WTC11 (cell line): ENCODE measurements around the gene ABCC3. TPM values are rescaled to one million over a fixed set of nuclear protein-coding genes. Genes with fewer than 3 reads are reported as not detected.

ENCODE experiments used
- ATAC-seq: fragments of 200-7000 bp; cut with Tn5 transposase; 2 replicates; pipeline ENCODE4 v1.10.0; 2021; ENCODE audit warnings: mild to moderate bottlenecking, moderate library complexity
- CTCF ChIA-PET: fragments of 300-600 bp; sonication (Branson Sonifier 250); formaldehyde crosslinking; loops from one replicate; lab custom pipeline; 2021; ENCODE audit warnings: antibody characterized with exemption; lab: Charles Lee
- POLR2A ChIA-PET: fragments of 350-600 bp; sonication (Branson Sonifier 250); formaldehyde crosslinking; loops from one replicate; lab custom pipeline; 2021; ENCODE audit warnings: antibody characterized with exemption; lab: Charles Lee
- DNase-seq: peaks from one replicate; pipeline ENCODE4 v3.0.0; 2021; ENCODE audit warnings: low spot score
- H3K27ac Mint-ChIP-seq: 2 replicates; pipeline ENCODE4 v1.8.0; 2021; ENCODE audit warnings: mixed read lengths
- H3K27me3 Mint-ChIP-seq: 2 replicates; pipeline ENCODE4 v1.8.0; 2021; ENCODE audit warnings: low read depth, mild to moderate bottlenecking, moderate library complexity, mixed read lengths
- H3K36me3 Mint-ChIP-seq: 2 replicates; pipeline ENCODE4 v1.8.0; 2021; ENCODE audit warnings: mixed read lengths
- H3K4me1 Mint-ChIP-seq: 2 replicates; pipeline ENCODE4 v1.8.0; 2022; ENCODE audit warnings: mixed read lengths
- H3K4me3 Mint-ChIP-seq: 2 replicates; pipeline ENCODE4 v1.8.0; 2021; ENCODE audit warnings: mild to moderate bottlenecking, moderate library complexity, mixed read lengths
- H3K9me3 Mint-ChIP-seq: 2 replicates; pipeline ENCODE4 v1.8.0; 2021; ENCODE audit warnings: mixed read lengths
- ATF1 ChIP-seq: sonication (generic); formaldehyde crosslinking; IDR thresholded peaks from 2 replicates; pipeline ENCODE4 v1.8.1; 2023; ENCODE audit warnings: mild to moderate bottlenecking, moderate library complexity, missing genetic modification reagents
- CBFB ChIP-seq: sonication (generic); formaldehyde crosslinking; IDR thresholded peaks from 2 replicates; pipeline ENCODE4 v1.8.1; 2022; ENCODE audit warnings: mild to moderate bottlenecking, low read depth, missing genetic modification reagents
- ELF4 ChIP-seq: sonication (generic); formaldehyde crosslinking; IDR thresholded peaks from 2 replicates; pipeline ENCODE4 v1.8.1; 2022; ENCODE audit warnings: low read depth, mild to moderate bottlenecking, moderate library complexity, missing genetic modification reagents
- ESRRA ChIP-seq: sonication (generic); formaldehyde crosslinking; IDR thresholded peaks from 2 replicates; pipeline ENCODE4 v1.8.1; 2022; ENCODE audit warnings: mild to moderate bottlenecking, missing genetic modification reagents, borderline replicate concordance
- FOXP4 ChIP-seq: sonication (generic); formaldehyde crosslinking; IDR thresholded peaks from 2 replicates; pipeline ENCODE4 v1.8.0; 2022; ENCODE audit warnings: mild to moderate bottlenecking, missing genetic modification reagents
- GABPB1 ChIP-seq: sonication (generic); formaldehyde crosslinking; IDR thresholded peaks from 2 replicates; pipeline ENCODE4 v1.8.1; 2023; ENCODE audit warnings: mild to moderate bottlenecking, missing genetic modification reagents
- GRHL2 ChIP-seq: fragments of 250-450 bp; sonication (Bioruptor Pico); IDR thresholded peaks from 2 replicates; pipeline ENCODE4 v1.8.0; 2022; ENCODE audit warnings: mild to moderate bottlenecking, moderate library complexity; ENCODE audit not compliant: insufficient replicate concordance, severe bottlenecking
- IRF1 ChIP-seq: sonication (generic); formaldehyde crosslinking; IDR thresholded peaks from 2 replicates; pipeline ENCODE4 v1.8.0; 2023; ENCODE audit warnings: missing genetic modification reagents
- MLX ChIP-seq: sonication (generic); formaldehyde crosslinking; IDR thresholded peaks from 2 replicates; pipeline ENCODE4 v1.8.1; 2023; ENCODE audit warnings: mild to moderate bottlenecking, missing genetic modification reagents, moderate library complexity
- NFE2L1 ChIP-seq: sonication (generic); formaldehyde crosslinking; IDR thresholded peaks from 2 replicates; pipeline ENCODE4 v1.8.1; 2023; ENCODE audit warnings: missing genetic modification reagents
- TEAD1 ChIP-seq: sonication (generic); formaldehyde crosslinking; IDR thresholded peaks from 2 replicates; pipeline ENCODE4 v1.8.0; 2022; ENCODE audit warnings: mild to moderate bottlenecking, missing genetic modification reagents
- ZNF219 ChIP-seq: sonication (generic); formaldehyde crosslinking; IDR thresholded peaks from 2 replicates; pipeline ENCODE4 v1.8.0; 2023; ENCODE audit warnings: missing genetic modification reagents, mild to moderate bottlenecking, borderline replicate concordance
- ZNF396 ChIP-seq: fragments of 250-450 bp; sonication (Bioruptor Pico); IDR thresholded peaks from 2 replicates; pipeline ENCODE4 v1.8.0; 2021; ENCODE audit warnings: mild to moderate bottlenecking, moderate library complexity, borderline replicate concordance
- ZNF416 ChIP-seq: fragments of 250-450 bp; sonication (Bioruptor Pico); IDR thresholded peaks from 2 replicates; pipeline ENCODE4 v1.9.0; 2021; ENCODE audit warnings: mild to moderate bottlenecking, inconsistent platforms
- ZNF423 ChIP-seq: fragments of 250-450 bp; sonication (Bioruptor Pico); IDR thresholded peaks from 2 replicates; pipeline ENCODE4 v2.1.2; 2022; ENCODE audit warnings: mild to moderate bottlenecking, moderate library complexity
- ZNF671 ChIP-seq: fragments of 250-450 bp; sonication (Bioruptor Pico); IDR thresholded peaks from 2 replicates; pipeline ENCODE4 v1.8.0; 2021; ENCODE audit warnings: mild to moderate bottlenecking
- total RNA-seq: library from RNA; stranded (reverse); gene quantifications from 3 replicates; pipeline ENCODE4 v1.2.3, GENCODE V29; 2021
- TF ChIP-seq, protein P1 (sequence below): fragments of 200-600 bp; IDR thresholded peaks from 2 replicates; pipeline ENCODE4 v1.8.0; 2022; ENCODE audit warnings: antibody characterized with exemption
- TF ChIP-seq, protein P2 (sequence below): fragments of 250-450 bp; sonication (Bioruptor Pico); IDR thresholded peaks from 2 replicates; pipeline ENCODE4 v1.8.0; 2021; ENCODE audit warnings: mild to moderate bottlenecking
- TF ChIP-seq, protein P3 (sequence below): sonication (generic); formaldehyde crosslinking; IDR thresholded peaks from 2 replicates; pipeline ENCODE4 v1.8.1; 2022; ENCODE audit warnings: low read depth, missing genetic modification reagents, borderline replicate concordance
- TF ChIP-seq, protein P4 (sequence below): sonication (generic); formaldehyde crosslinking; IDR thresholded peaks from 2 replicates; pipeline ENCODE4 v1.8.1; 2023; ENCODE audit warnings: mild to moderate bottlenecking, moderate library complexity, missing genetic modification reagents
- TF ChIP-seq, protein P5 (sequence below): sonication (generic); formaldehyde crosslinking; IDR thresholded peaks from 2 replicates; pipeline ENCODE4 v1.8.0; 2023; ENCODE audit warnings: mild to moderate bottlenecking, missing genetic modification reagents

ABCC3 gene
- total RNA-seq, 1 experiment from 2014 or later = 0.92 TPM

DNA sequence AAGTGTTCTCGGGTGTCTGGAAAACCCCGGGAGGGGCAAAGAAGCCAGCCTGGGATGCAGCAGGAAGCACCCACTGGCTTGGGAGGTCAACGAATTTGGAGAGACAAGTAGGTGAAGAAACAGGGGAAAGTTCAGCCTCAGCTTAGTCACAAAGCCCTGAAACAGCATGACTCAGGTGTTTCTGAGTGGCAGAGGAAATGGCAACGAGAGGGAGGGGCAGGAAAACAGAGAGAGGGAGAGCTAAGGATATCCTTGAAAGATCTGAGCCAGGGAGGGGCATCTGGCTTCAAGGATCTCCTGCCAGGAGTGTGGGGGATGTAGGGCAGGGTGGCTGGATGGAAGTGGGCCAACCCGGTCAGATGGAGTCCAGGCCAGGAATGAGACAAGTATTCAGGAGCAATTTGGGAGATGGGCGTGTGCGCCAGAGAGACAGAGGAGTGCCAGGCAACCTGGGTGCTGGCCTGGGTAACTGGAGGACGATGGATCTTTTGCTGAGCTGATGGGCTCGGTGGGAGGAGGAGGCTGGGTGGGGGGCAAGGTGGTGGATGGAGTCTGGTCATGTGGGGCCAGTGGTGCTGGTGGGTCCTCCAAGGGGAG lies 27.2 kb downstream of the ABCC3 start:
- Mint-ChIP-seq H3K27me3 (no peaks in the 10 kb centered on the region; the same call in 1 of the 2 replicates), H3K27ac (peak overlapping the region; percentile 71), H3K9me3 (no peaks in the 10 kb centered on the region), H3K4me3 (no peak overlapping the region), H3K4me1 (peaks cover 16% of the 10 kb centered on the region), H3K36me3 (no peaks in the 10 kb centered on the region)
- ChIA-PET CTCF (interaction anchor here (0.8 to 3.5 kb wide), 14 partner anchors 11 to 160 kb away, joined by 3 to 18 read pairs (median 5); partner anchors contain the start of gene SPATA20), POLR2A (no interaction called here)
- no peak; the same call in 1 of the 2 replicates for ATAC-seq
- TF ChIP-seq GABPB1 (CRISPR knock-in tag) = peak; percentile 61; the same call in 1 of the 2 replicates
- peak; percentile 93 for TF ChIP-seq NFE2L1
- TF ChIP-seq, protein P1, sequence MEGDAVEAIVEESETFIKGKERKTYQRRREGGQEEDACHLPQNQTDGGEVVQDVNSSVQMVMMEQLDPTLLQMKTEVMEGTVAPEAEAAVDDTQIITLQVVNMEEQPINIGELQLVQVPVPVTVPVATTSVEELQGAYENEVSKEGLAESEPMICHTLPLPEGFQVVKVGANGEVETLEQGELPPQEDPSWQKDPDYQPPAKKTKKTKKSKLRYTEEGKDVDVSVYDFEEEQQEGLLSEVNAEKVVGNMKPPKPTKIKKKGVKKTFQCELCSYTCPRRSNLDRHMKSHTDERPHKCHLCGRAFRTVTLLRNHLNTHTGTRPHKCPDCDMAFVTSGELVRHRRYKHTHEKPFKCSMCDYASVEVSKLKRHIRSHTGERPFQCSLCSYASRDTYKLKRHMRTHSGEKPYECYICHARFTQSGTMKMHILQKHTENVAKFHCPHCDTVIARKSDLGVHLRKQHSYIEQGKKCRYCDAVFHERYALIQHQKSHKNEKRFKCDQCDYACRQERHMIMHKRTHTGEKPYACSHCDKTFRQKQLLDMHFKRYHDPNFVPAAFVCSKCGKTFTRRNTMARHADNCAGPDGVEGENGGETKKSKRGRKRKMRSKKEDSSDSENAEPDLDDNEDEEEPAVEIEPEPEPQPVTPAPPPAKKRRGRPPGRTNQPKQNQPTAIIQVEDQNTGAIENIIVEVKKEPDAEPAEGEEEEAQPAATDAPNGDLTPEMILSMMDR = no peak
- DNase-seq = no peak

DNA sequence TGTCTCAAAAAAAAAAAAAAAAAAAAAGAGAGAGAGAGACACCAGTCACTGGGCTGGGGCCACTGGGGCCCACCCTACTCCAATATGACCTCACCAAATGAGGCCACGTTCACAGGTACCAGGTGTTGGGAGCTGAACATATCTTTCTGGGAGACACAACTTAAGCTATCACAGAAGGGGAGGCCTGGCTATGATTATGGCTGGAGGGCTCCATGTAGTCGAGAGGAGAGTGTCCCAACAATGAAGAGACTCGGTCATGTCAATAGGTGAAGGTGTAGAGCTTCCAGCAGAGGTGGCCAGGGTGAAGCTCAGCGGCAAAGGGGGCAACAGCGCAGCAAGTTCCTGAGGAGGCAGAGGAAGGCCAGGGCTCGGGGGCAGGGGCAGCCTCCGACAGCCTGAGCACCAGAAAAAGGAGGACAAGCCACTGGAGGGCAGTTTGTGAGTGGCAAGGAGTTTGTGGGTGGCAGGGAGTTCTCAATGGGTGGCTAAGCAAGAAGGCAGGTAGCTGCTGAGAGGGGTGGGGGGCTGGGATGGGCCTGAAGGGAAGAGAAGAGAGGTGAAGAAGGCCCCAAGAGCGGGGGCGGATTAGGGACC lies 28.0 kb downstream of the ABCC3 start:
- DNase-seq = no peak
- Mint-ChIP-seq H3K27ac (no peak overlapping the region), H3K27me3 (no peaks in the 10 kb centered on the region; the same call in 1 of the 2 replicates), H3K4me3 (no peak overlapping the region), H3K36me3 (no peaks in the 10 kb centered on the region), H3K9me3 (no peaks in the 10 kb centered on the region), H3K4me1 (peaks cover 16% of the 10 kb centered on the region)
- ATAC-seq = no peak
- ChIA-PET CTCF (interaction anchor here (0.7 to 3.5 kb wide), 7 partner anchors 27 to 161 kb away, joined by 3 to 18 read pairs (median 3); no protein-coding TSS in a partner anchor), POLR2A (no interaction called here)
- TF ChIP-seq GRHL2 (no peak), IRF1 (CRISPR knock-in tag) (no peak), MLX (no peak), ATF1 (CRISPR knock-in tag) (no peak), ZNF219 (CRISPR knock-in tag) (no peak), ZNF423 (CRISPR knock-in tag) (no peak), ZNF671 (CRISPR knock-in tag) (no peak), FOXP4 (CRISPR knock-in tag) (no peak), ZNF416 (CRISPR knock-in tag) (no peak), ZNF396 (no peak), CBFB (CRISPR knock-in tag) (no peak), ESRRA (CRISPR knock-in tag) (no peak), TEAD1 (no peak), ELF4 (CRISPR knock-in tag) (no peak)
- TF ChIP-seq, protein P2, sequence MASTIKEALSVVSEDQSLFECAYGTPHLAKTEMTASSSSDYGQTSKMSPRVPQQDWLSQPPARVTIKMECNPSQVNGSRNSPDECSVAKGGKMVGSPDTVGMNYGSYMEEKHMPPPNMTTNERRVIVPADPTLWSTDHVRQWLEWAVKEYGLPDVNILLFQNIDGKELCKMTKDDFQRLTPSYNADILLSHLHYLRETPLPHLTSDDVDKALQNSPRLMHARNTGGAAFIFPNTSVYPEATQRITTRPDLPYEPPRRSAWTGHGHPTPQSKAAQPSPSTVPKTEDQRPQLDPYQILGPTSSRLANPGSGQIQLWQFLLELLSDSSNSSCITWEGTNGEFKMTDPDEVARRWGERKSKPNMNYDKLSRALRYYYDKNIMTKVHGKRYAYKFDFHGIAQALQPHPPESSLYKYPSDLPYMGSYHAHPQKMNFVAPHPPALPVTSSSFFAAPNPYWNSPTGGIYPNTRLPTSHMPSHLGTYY (CRISPR knock-in tag) = no peak
- TF ChIP-seq, protein P3, sequence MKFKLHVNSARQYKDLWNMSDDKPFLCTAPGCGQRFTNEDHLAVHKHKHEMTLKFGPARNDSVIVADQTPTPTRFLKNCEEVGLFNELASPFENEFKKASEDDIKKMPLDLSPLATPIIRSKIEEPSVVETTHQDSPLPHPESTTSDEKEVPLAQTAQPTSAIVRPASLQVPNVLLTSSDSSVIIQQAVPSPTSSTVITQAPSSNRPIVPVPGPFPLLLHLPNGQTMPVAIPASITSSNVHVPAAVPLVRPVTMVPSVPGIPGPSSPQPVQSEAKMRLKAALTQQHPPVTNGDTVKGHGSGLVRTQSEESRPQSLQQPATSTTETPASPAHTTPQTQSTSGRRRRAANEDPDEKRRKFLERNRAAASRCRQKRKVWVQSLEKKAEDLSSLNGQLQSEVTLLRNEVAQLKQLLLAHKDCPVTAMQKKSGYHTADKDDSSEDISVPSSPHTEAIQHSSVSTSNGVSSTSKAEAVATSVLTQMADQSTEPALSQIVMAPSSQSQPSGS (CRISPR knock-in tag) = no peak
- TF ChIP-seq, protein P4, sequence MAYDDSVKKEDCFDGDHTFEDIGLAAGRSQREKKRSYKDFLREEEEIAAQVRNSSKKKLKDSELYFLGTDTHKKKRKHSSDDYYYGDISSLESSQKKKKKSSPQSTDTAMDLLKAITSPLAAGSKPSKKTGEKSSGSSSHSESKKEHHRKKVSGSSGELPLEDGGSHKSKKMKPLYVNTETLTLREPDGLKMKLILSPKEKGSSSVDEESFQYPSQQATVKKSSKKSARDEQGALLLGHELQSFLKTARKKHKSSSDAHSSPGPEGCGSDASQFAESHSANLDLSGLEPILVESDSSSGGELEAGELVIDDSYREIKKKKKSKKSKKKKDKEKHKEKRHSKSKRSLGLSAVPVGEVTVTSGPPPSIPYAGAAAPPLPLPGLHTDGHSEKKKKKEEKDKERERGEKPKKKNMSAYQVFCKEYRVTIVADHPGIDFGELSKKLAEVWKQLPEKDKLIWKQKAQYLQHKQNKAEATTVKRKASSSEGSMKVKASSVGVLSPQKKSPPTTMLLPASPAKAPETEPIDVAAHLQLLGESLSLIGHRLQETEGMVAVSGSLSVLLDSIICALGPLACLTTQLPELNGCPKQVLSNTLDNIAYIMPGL (CRISPR knock-in tag) = no peak
- TF ChIP-seq, protein P5, sequence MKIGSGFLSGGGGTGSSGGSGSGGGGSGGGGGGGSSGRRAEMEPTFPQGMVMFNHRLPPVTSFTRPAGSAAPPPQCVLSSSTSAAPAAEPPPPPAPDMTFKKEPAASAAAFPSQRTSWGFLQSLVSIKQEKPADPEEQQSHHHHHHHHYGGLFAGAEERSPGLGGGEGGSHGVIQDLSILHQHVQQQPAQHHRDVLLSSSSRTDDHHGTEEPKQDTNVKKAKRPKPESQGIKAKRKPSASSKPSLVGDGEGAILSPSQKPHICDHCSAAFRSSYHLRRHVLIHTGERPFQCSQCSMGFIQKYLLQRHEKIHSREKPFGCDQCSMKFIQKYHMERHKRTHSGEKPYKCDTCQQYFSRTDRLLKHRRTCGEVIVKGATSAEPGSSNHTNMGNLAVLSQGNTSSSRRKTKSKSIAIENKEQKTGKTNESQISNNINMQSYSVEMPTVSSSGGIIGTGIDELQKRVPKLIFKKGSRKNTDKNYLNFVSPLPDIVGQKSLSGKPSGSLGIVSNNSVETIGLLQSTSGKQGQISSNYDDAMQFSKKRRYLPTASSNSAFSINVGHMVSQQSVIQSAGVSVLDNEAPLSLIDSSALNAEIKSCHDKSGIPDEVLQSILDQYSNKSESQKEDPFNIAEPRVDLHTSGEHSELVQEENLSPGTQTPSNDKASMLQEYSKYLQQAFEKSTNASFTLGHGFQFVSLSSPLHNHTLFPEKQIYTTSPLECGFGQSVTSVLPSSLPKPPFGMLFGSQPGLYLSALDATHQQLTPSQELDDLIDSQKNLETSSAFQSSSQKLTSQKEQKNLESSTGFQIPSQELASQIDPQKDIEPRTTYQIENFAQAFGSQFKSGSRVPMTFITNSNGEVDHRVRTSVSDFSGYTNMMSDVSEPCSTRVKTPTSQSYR = no peak
